AG09309 (cell line): ENCODE measurements around the gene PRKD2.
"Not testable (repeated sequence)": the region's sequence is repeated elsewhere in the genome, so short reads cannot be mapped to it uniquely, and the experiment has no call there.

Experiments used
- DNase-seq: peaks from one replicate; pipeline ENCODE4 v3.0.0-alpha.2; 2010; ENCODE audit warnings: low read depth
- H3K4me3 ChIP-seq: 2 replicates; pipeline ENCODE4 v1.5.1; 2011; ENCODE audit warnings: mild to moderate bottlenecking, low read depth, low read length, moderate library complexity; ENCODE audit not compliant: control insufficient read depth
- CTCF ChIP-seq: IDR thresholded peaks from 2 replicates; pipeline ENCODE4 v1.5.1; 2011; ENCODE audit warnings: mild to moderate bottlenecking, low read depth, low read length, inconsistent platforms; ENCODE audit not compliant: insufficient read depth, control insufficient read depth; ENCODE audit errors: missing control alignments

PRKD2 gene

GRCh38 chr19:46715975-46716671, 791 bp downstream of the PRKD2 start:
- peak overlapping the region; percentile 82 for H3K4me3 ChIP-seq
- no peak for DNase-seq
- TF ChIP-seq CTCF: no peak

GRCh38 chr19:46715620-46715974, 1.3 kb downstream of the PRKD2 start:
- peak overlapping the region; percentile 82 for H3K4me3 ChIP-seq
- no peak for TF ChIP-seq CTCF
- no peak for DNase-seq

- H3K4me3 ChIP-seq: peak overlapping the region; percentile 76
- no peak for TF ChIP-seq CTCF
- no peak for DNase-seq
Measured at GRCh38 chr19:46714444-46715106, 2.3 kb downstream of the PRKD2 start.

- no peak for TF ChIP-seq CTCF
- peak overlapping the region; percentile 76 for H3K4me3 ChIP-seq
- peak; percentile 17 for DNase-seq
Measured at GRCh38 chr19:46713781-46714443, 3.0 kb downstream of the PRKD2 start.

GRCh38 chr19:46712768-46713338, 4.1 kb downstream of the PRKD2 start:
- DNase-seq, H3K4me3 ChIP-seq: not testable (repeated sequence)

- DNase-seq: no peak
- TF ChIP-seq CTCF: no peak
- H3K4me3 ChIP-seq: no peak overlapping the region
Measured at GRCh38 chr19:46710687-46711086, 6.2 kb downstream of the PRKD2 start.
